PC-9 (cell line): ENCODE measurements around the gene BRIX1. TPM values are rescaled to one million over a fixed set of nuclear protein-coding genes. Genes with fewer than 3 reads are reported as not detected.
"Not testable (repeated sequence)": the region's sequence is repeated elsewhere in the genome, so short reads cannot be mapped to it uniquely, and the experiment has no call there.

Experiments used
- BruUV-seq: library from RNA; stranded (reverse); fragments of 400-500 nt; replicated peaks from 2 replicates; lab custom pipeline; 2021; lab: Mats Ljungman, UMichigan
- CTCF ChIA-PET: fragments of 300-600 bp; sonication (Branson Sonifier 250); formaldehyde crosslinking; loops from one replicate; lab custom pipeline; 2022; ENCODE audit warnings: antibody characterized with exemption; lab: Charles Lee
- POLR2A ChIA-PET: fragments of 300-600 bp; sonication (Branson Sonifier 250); formaldehyde crosslinking; loops from one replicate; lab custom pipeline; 2022; ENCODE audit warnings: antibody characterized with exemption; ENCODE audit not compliant: unreplicated experiment; lab: Charles Lee
- DNase-seq, 2 experiments: peaks; one replicate each; pipeline versions ENCODE4 v3.0.0 to v3.0.0-alpha.2; 2015 to 2022; ENCODE audit warnings: mixed read lengths in 1 of 2
- H2AFZ ChIP-seq: fragments of 200-600 bp; sonication (generic); 2 replicates; pipeline ENCODE4 v1.8.1; 2017; ENCODE audit warnings: antibody characterized with exemption
- H3F3A ChIP-seq: fragments of 200-600 bp; sonication (generic); 2 replicates; pipeline ENCODE4 v1.8.1; 2017; ENCODE audit warnings: antibody characterized with exemption, mild to moderate bottlenecking, low read depth; ENCODE audit not compliant: insufficient read depth
- H3K27ac ChIP-seq: fragments of 200-600 bp; sonication (generic); 2 replicates; pipeline ENCODE4 v1.6.1; 2016; ENCODE audit warnings: mixed run types
- H3K27me3 ChIP-seq: fragments of 200-600 bp; sonication (generic); 2 replicates; pipeline ENCODE4 v1.6.1; 2016; ENCODE audit warnings: low read depth, mixed run types; ENCODE audit not compliant: insufficient read depth
- H3K36me3 ChIP-seq: fragments of 200-600 bp; sonication (generic); 2 replicates; pipeline ENCODE4 v1.6.1; 2016; ENCODE audit warnings: low read depth, mixed run types
- H3K4me1 ChIP-seq: fragments of 200-600 bp; sonication (generic); replicated peaks from 2 replicates; pipeline ENCODE4 v1.6.1; 2016; ENCODE audit warnings: mixed run types; ENCODE audit not compliant: insufficient read depth
- H3K4me2 ChIP-seq: fragments of 200-600 bp; sonication (generic); 2 replicates; pipeline ENCODE4 v1.6.1; 2017; ENCODE audit warnings: mixed run types
- H3K4me3 ChIP-seq: fragments of 200-600 bp; sonication (generic); 2 replicates; pipeline ENCODE4 v1.6.1; 2016; ENCODE audit warnings: mixed run types
- H3K79me2 ChIP-seq: fragments of 200-600 bp; sonication (generic); 2 replicates; pipeline ENCODE4 v1.6.1; 2017; ENCODE audit warnings: low read depth, mixed run types
- H3K9me2 ChIP-seq: fragments of 200-600 bp; sonication (generic); 2 replicates; pipeline ENCODE4 v1.8.1; 2017; ENCODE audit warnings: mild to moderate bottlenecking; ENCODE audit not compliant: insufficient read depth
- H3K9me3 ChIP-seq: fragments of 200-600 bp; sonication (generic); 2 replicates; pipeline ENCODE4 v1.8.1; 2016; ENCODE audit warnings: low read depth; ENCODE audit not compliant: insufficient read depth
- H4K20me1 ChIP-seq: fragments of 200-600 bp; sonication (generic); 2 replicates; pipeline ENCODE4 v1.8.1; 2017; ENCODE audit not compliant: insufficient read depth
- EZH2 ChIP-seq: fragments of 200-600 bp; sonication (generic); IDR thresholded peaks from 2 replicates; pipeline ENCODE4 v1.8.0; 2017; ENCODE audit warnings: antibody characterized with exemption, low read depth
- intact Hi-C: fragments of 100-400 bp; cut with micrococcal nuclease; formaldehyde crosslinking; loops from one replicate; pipeline ENCODE4 v1.10.0; 2022; ENCODE audit not compliant: unreplicated experiment
- total RNA-seq: library from RNA; stranded (reverse); gene quantifications from 2 replicates; pipeline ENCODE4 v1.2.3, GENCODE V29; 2021
- TF ChIP-seq, protein P1 (sequence below): fragments of 200-600 bp; sonication (generic); conservative IDR thresholded peaks from 2 replicates; pipeline ENCODE4 v1.6.1; 2017; ENCODE audit warnings: mixed run types, antibody characterized with exemption, mild to moderate bottlenecking, moderate library complexity

Gene BRIX1
- total RNA-seq, 1 experiment from 2014 or later = 73.4 TPM

DNA sequence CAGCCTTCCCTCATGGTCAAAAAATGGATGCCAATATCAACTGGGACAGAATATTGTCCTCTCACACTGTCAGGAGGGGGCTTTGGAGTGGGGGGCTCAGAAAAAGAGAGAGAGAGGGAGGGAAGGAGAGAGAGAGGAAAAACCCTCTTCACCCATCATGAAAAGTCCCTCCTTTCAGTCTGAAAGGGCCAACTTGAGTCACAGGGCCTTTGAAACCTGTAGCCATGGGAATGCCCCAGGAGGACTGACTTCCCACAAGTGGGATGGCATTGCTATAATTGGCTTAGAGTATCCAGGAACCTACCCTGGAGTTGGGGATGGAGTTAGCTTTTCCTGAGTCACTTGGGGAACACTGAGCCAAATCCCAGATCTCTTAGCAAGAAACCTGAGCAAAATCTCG, 55.0 kb downstream of the BRIX1 start:
- H3K4me1 ChIP-seq = no peaks in the 10 kb centered on the region
- no peak overlapping the region for H2AFZ ChIP-seq
- BruUV-seq = no TSS peak
- CTCF ChIA-PET = no interaction called here
- no peaks in the 10 kb centered on the region for H4K20me1 ChIP-seq
- H3K4me2 ChIP-seq = no peak overlapping the region
- H3K4me3 ChIP-seq = no peak overlapping the region
- peaks cover 4% of the 10 kb centered on the region; the same call in 1 of the 2 replicates for H3K27me3 ChIP-seq
- H3K79me2 ChIP-seq = no peaks in the 10 kb centered on the region
- H3K9me2 ChIP-seq = no peaks in the 10 kb centered on the region
- H3K27ac ChIP-seq = no peak overlapping the region
- POLR2A ChIA-PET = no interaction called here
- DNase-seq = no peak
- no peaks in the 10 kb centered on the region for H3K36me3 ChIP-seq
- TF ChIP-seq, protein P1, sequence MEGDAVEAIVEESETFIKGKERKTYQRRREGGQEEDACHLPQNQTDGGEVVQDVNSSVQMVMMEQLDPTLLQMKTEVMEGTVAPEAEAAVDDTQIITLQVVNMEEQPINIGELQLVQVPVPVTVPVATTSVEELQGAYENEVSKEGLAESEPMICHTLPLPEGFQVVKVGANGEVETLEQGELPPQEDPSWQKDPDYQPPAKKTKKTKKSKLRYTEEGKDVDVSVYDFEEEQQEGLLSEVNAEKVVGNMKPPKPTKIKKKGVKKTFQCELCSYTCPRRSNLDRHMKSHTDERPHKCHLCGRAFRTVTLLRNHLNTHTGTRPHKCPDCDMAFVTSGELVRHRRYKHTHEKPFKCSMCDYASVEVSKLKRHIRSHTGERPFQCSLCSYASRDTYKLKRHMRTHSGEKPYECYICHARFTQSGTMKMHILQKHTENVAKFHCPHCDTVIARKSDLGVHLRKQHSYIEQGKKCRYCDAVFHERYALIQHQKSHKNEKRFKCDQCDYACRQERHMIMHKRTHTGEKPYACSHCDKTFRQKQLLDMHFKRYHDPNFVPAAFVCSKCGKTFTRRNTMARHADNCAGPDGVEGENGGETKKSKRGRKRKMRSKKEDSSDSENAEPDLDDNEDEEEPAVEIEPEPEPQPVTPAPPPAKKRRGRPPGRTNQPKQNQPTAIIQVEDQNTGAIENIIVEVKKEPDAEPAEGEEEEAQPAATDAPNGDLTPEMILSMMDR = no peak
- no peak for TF ChIP-seq EZH2
- intact Hi-C loops = no loop called here
- peaks cover 5% of the 10 kb centered on the region for H3K9me3 ChIP-seq
- no peaks in the 10 kb centered on the region for H3F3A ChIP-seq

DNA sequence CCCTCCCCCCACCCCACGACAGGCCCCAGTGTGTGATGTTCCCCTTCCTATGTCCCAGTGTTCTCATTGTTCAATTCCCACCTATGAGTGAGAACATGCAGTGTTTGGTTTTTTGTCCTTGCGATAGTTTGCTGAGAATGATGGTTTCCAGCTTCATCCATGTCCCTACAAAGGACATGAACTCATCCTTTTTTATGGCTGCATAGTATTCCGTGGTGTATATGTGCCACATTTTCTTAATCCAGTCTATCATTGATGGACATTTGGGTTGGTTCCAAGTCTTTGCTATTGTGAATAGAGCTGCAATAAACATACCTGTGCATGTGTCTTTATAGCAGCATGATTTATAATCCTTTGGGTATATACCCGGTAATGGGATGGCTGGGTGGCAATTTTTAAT, 56.1 kb downstream of the BRIX1 start:
- H3K4me1 ChIP-seq, intact Hi-C loops, H2AFZ ChIP-seq, POLR2A ChIA-PET, CTCF ChIA-PET, H3K9me3 ChIP-seq, DNase-seq, H3K27ac ChIP-seq, H3F3A ChIP-seq, H3K36me3 ChIP-seq, H3K4me2 ChIP-seq, H4K20me1 ChIP-seq, H3K79me2 ChIP-seq, H3K9me2 ChIP-seq, H3K4me3 ChIP-seq, BruUV-seq: not testable (repeated sequence)
- H3K27me3 ChIP-seq = peaks cover 15% of the 10 kb centered on the region

Other genes with a start within 250 kb of the BRIX1 start
- gene TTC23L, start 76.5 kb upstream of the BRIX1 start, total RNA-seq = 3.9 and 7.1 TPM in 2 replicates
- gene RAD1, start 207 bp upstream of the BRIX1 start, total RNA-seq = 43.8 and 63.0 TPM in 2 replicates
- gene DNAJC21, start 13.8 kb downstream of the BRIX1 start, total RNA-seq = 111 and 128 TPM in 2 replicates
- not detected in 2 replicates for gene AGXT2, start 132.2 kb downstream of the BRIX1 start, total RNA-seq